HCT116 (cell line): ENCODE measurements around the gene SLC41A2. TPM values are rescaled to one million over a fixed set of nuclear protein-coding genes. Genes with fewer than 3 reads are reported as not detected.

Source experiments
- ATAC-seq: fragments of 200-7000 bp; cut with Tn5 transposase; 2 replicates; pipeline ENCODE4 v1.9.1; 2020; ENCODE audit warnings: mild to moderate bottlenecking, moderate library complexity
- BruUV-seq: library from RNA; stranded (reverse); fragments of 400-500 nt; replicated peaks from 2 replicates; lab custom pipeline; 2021; lab: Mats Ljungman, UMichigan
- CTCF ChIA-PET: fragments of 300-600 bp; sonication (Branson Sonifier 250); formaldehyde crosslinking; loops from one replicate; lab custom pipeline; 2021; ENCODE audit warnings: antibody characterized with exemption; lab: Charles Lee
- POLR2A ChIA-PET: fragments of 300-600, 350-600 bp; sonication (Branson Sonifier 250); formaldehyde crosslinking; loops from one replicate; lab custom pipeline; 2021; ENCODE audit warnings: antibody characterized with exemption; lab: Charles Lee
- RAD21 ChIA-PET, 2 experiments: fragments of 300-600 bp; sonication (Branson Sonifier 250); formaldehyde crosslinking; loops; one replicate each; lab custom pipeline; 2023; ENCODE audit warnings: low total read pairs in 2 of 2; ENCODE audit not compliant: uncharacterized antibody in 2 of 2, unreplicated experiment in 2 of 2, low non-redundant PET in 1 of 2; lab: Charles Lee
- DNase-seq: peaks from one replicate; pipeline ENCODE4 v3.0.0-alpha.2; 2010; ENCODE audit warnings: low read depth, low spot score
- H2AFZ ChIP-seq: fragments of 200-600 bp; shearing (Covaris generic), sonication (generic); 2 replicates; pipeline ENCODE4 v1.6.1; 2017; ENCODE audit warnings: low read depth, mixed run types, mixed read lengths, antibody characterized with exemption, low read length; ENCODE audit not compliant: poor library complexity, severe bottlenecking
- H3K27ac ChIP-seq: 2 replicates; pipeline ENCODE4 v1.5.1; 2012; ENCODE audit warnings: low read depth, low read length
- H3K27me3 ChIP-seq: fragments of 200-600 bp; sonication (generic); 2 replicates; pipeline ENCODE4 v1.6.1; 2016; ENCODE audit warnings: mixed run types, low read length, mixed read lengths; ENCODE audit not compliant: insufficient read depth
- H3K36me3 ChIP-seq, 2 experiments: fragments of 200-500 bp in 1 of 2; fragments of 200-600 bp in 1 of 2; sonication (Bioruptor generic) in 1 of 2; sonication (generic) in 1 of 2; 2 replicates each; pipeline versions ENCODE4 v1.5.1 to v1.6.1; 2014 to 2016; ENCODE audit warnings: low read length in 2 of 2, inconsistent platforms in 1 of 2, mixed read lengths in 1 of 2, mixed run types in 1 of 2; ENCODE audit not compliant: insufficient read depth in 2 of 2, control insufficient read depth in 1 of 2
- H3K4me1 ChIP-seq, 2 experiments: fragments of 200-600 bp in 1 of 2; sonication (generic) in 1 of 2; 2 replicates each; pipeline versions ENCODE4 v1.5.1 to v1.6.1; 2012 to 2017; ENCODE audit warnings: low read length in 2 of 2, inconsistent platforms in 1 of 2, mild to moderate bottlenecking in 1 of 2, mixed read lengths in 1 of 2, mixed run types in 1 of 2, moderate library complexity in 1 of 2; ENCODE audit not compliant: insufficient read depth in 2 of 2, control insufficient read depth in 1 of 2
- H3K4me2 ChIP-seq: fragments of 200-600 bp; sonication (generic); 2 replicates; pipeline ENCODE4 v1.6.1; 2017; ENCODE audit warnings: mixed run types, low read length, mixed read lengths
- H3K4me3 ChIP-seq, 2 experiments: fragments of 200-600 bp in 1 of 2; sonication (generic) in 1 of 2; replicated peaks in 1 of 2; 2 replicates each; pipeline ENCODE4 v1.5.1; 2011 to 2016; ENCODE audit warnings: low read length in 2 of 2, control low read depth in 1 of 2, low read depth in 1 of 2, mild to moderate bottlenecking in 1 of 2, mixed read lengths in 1 of 2, mixed run types in 1 of 2
- H3K79me2 ChIP-seq: fragments of 200-600 bp; sonication (generic); 2 replicates; pipeline ENCODE4 v1.6.1; 2017; ENCODE audit warnings: mild to moderate bottlenecking, mixed run types, low read length, moderate library complexity, mixed read lengths; ENCODE audit not compliant: insufficient read depth
- H3K9ac ChIP-seq: fragments of 200-600 bp; sonication (generic); 2 replicates; pipeline ENCODE4 v1.6.1; 2016; ENCODE audit warnings: low read length, mixed read lengths
- H3K9me2 ChIP-seq: fragments of 200-600 bp; sonication (generic), shearing (Covaris generic); 2 replicates; pipeline ENCODE4 v1.6.1; 2017; ENCODE audit warnings: mixed run types, mild to moderate bottlenecking, moderate library complexity; ENCODE audit not compliant: insufficient read depth
- H3K9me3 ChIP-seq, 2 experiments: fragments of 200-500 bp in 1 of 2; fragments of 200-600 bp in 1 of 2; sonication (Bioruptor generic) in 1 of 2; sonication (generic) in 1 of 2; 2 replicates each; pipeline ENCODE4 v1.6.1; 2014 to 2017; ENCODE audit warnings: low read length in 2 of 2, mixed read lengths in 2 of 2, inconsistent platforms in 1 of 2, low read depth in 1 of 2, mild to moderate bottlenecking in 1 of 2, mixed run types in 1 of 2, moderate library complexity in 1 of 2; ENCODE audit not compliant: control insufficient read depth in 1 of 2, insufficient read depth in 1 of 2
- H4K20me1 ChIP-seq: fragments of 200-600 bp; sonication (generic), shearing (Covaris generic); 2 replicates; pipeline ENCODE4 v1.6.1; 2017; ENCODE audit warnings: mixed run types, mild to moderate bottlenecking, moderate library complexity; ENCODE audit not compliant: insufficient read depth
- ATF3 ChIP-seq: IDR thresholded peaks from 2 replicates; pipeline ENCODE4 v1.6.1; 2012
- CEBPB ChIP-seq: IDR thresholded peaks from 2 replicates; pipeline ENCODE4 v1.6.1; 2012; ENCODE audit warnings: low read depth
- CTCF ChIP-seq, 3 experiments: fragments of 200-600 bp in 1 of 3; sonication (generic) in 1 of 3; IDR thresholded peaks in 2 of 3; conservative IDR thresholded peaks in 1 of 3; 2 replicates each; pipeline ENCODE4 v1.5.1; 2012 to 2017; ENCODE audit warnings: low read depth in 2 of 3, low read length in 2 of 3, antibody characterized with exemption in 1 of 3, borderline replicate concordance in 1 of 3, control low read depth in 1 of 3, mild to moderate bottlenecking in 1 of 3, mixed read lengths in 1 of 3, mixed run types in 1 of 3, moderate library complexity in 1 of 3; ENCODE audit not compliant: insufficient read depth in 1 of 3
- ELF1 ChIP-seq: IDR thresholded peaks from 2 replicates; pipeline ENCODE4 v1.6.1; 2012; ENCODE audit warnings: low read depth, borderline replicate concordance
- EZH2phosphoT487 ChIP-seq: fragments of 200-600 bp; IDR thresholded peaks from 2 replicates; pipeline ENCODE4 v1.6.1; 2018; ENCODE audit warnings: antibody characterized with exemption, borderline replicate concordance
- FOSL1 ChIP-seq: IDR thresholded peaks from 2 replicates; pipeline ENCODE4 v1.6.1; 2012; ENCODE audit warnings: low read depth
- JUND ChIP-seq: IDR thresholded peaks from 2 replicates; pipeline ENCODE4 v1.6.1; 2012
- POLR2A ChIP-seq: IDR thresholded peaks from 2 replicates; pipeline ENCODE4 v1.7.0; 2011; ENCODE audit warnings: borderline replicate concordance; ENCODE audit not compliant: insufficient read depth, insufficient read length; ENCODE audit errors: extremely low read depth
- SRF ChIP-seq: IDR thresholded peaks from 2 replicates; pipeline ENCODE4 v1.6.1; 2012; ENCODE audit warnings: low read depth
- TCF7L2 ChIP-seq: IDR thresholded peaks from 2 replicates; pipeline ENCODE4 v1.7.0; 2011; ENCODE audit warnings: borderline replicate concordance, inconsistent platforms; ENCODE audit not compliant: insufficient read depth, insufficient read length; ENCODE audit errors: extremely low read depth
- YY1 ChIP-seq: IDR thresholded peaks from 2 replicates; pipeline ENCODE4 v1.6.1; 2011; ENCODE audit warnings: low read length, low read depth, moderate library complexity, mild to moderate bottlenecking; ENCODE audit not compliant: insufficient replicate concordance; ENCODE audit errors: extremely low read depth
- ZFX ChIP-seq: fragments of 450-650 bp; IDR thresholded peaks from 2 replicates; pipeline ENCODE4 v1.6.1; 2017
- ZNF274 ChIP-seq: fragments of 200-500 bp; sonication (Bioruptor generic); IDR thresholded peaks from 2 replicates; pipeline ENCODE4 v1.6.1; 2014; ENCODE audit warnings: mild to moderate bottlenecking, low read depth, low read length, inconsistent platforms
- intact Hi-C: fragments of 100-400 bp; cut with micrococcal nuclease; formaldehyde crosslinking; loops from 2 replicates; pipeline ENCODE4 v1.10.0; 2022
- total RNA-seq: library from RNA; stranded (reverse); gene quantifications from one replicate; pipeline ENCODE4 v1.2.1, GENCODE V29; 2021; ENCODE audit not compliant: unreplicated experiment
- TF ChIP-seq, protein P1 (sequence below): IDR thresholded peaks from 2 replicates; pipeline ENCODE4 v1.6.1; 2012
- TF ChIP-seq, protein P2 (sequence below): IDR thresholded peaks from 2 replicates; pipeline ENCODE4 v1.6.1; 2012; ENCODE audit warnings: low read depth

Gene SLC41A2
- total RNA-seq, 1 experiment from 2014 or later: 12.5 TPM

DNA sequence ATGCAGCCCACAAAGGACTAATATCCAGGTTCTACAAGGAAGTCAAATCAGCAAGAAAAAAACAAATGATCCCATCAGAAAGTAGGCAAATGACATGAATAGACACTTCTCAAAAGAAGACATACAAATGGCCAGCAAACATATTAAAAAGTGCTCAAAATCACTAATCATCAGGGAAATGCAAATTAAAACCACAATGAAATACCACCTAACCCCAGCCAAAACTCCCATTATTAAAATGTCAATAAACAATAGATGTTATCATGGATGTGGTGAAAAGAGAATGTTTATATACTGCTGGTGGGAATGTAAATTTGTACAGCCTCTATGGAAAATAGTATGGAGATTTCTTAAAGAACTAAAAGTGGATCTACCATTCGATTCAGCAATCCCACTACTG, 25.0 kb downstream of the SLC41A2 start:
- H3K9ac ChIP-seq: no peak overlapping the region
- ChIA-PET CTCF (no interaction called here), RAD21 (no interaction called here), POLR2A (no interaction called here)
- no peak for DNase-seq
- H3K9me2 ChIP-seq: no peaks in the 10 kb centered on the region
- H4K20me1 ChIP-seq: no peaks in the 10 kb centered on the region
- no peaks in the 10 kb centered on the region for H3K9me3 ChIP-seq
- no peaks in the 10 kb centered on the region for H3K27me3 ChIP-seq
- no TSS peak for BruUV-seq
- no peak for ATAC-seq
- intact Hi-C loops: no loop called here
- H3K79me2 ChIP-seq: no peaks in the 10 kb centered on the region
- H3K4me3 ChIP-seq: no peak overlapping the region
- H2AFZ ChIP-seq: no peak overlapping the region
- no peak overlapping the region for H3K4me2 ChIP-seq
- no peaks in the 10 kb centered on the region for H3K4me1 ChIP-seq
- no peak for TF ChIP-seq ELF1
- TF ChIP-seq, protein P1, sequence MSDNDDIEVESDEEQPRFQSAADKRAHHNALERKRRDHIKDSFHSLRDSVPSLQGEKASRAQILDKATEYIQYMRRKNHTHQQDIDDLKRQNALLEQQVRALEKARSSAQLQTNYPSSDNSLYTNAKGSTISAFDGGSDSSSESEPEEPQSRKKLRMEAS: no peak
- no peak for TF ChIP-seq EZH2phosphoT487
- TF ChIP-seq ZFX: no peak
- no peak for TF ChIP-seq FOSL1
- no peak for TF ChIP-seq SRF
- TF ChIP-seq YY1: no peak
- no peak for TF ChIP-seq ATF3
- TF ChIP-seq, protein P2, sequence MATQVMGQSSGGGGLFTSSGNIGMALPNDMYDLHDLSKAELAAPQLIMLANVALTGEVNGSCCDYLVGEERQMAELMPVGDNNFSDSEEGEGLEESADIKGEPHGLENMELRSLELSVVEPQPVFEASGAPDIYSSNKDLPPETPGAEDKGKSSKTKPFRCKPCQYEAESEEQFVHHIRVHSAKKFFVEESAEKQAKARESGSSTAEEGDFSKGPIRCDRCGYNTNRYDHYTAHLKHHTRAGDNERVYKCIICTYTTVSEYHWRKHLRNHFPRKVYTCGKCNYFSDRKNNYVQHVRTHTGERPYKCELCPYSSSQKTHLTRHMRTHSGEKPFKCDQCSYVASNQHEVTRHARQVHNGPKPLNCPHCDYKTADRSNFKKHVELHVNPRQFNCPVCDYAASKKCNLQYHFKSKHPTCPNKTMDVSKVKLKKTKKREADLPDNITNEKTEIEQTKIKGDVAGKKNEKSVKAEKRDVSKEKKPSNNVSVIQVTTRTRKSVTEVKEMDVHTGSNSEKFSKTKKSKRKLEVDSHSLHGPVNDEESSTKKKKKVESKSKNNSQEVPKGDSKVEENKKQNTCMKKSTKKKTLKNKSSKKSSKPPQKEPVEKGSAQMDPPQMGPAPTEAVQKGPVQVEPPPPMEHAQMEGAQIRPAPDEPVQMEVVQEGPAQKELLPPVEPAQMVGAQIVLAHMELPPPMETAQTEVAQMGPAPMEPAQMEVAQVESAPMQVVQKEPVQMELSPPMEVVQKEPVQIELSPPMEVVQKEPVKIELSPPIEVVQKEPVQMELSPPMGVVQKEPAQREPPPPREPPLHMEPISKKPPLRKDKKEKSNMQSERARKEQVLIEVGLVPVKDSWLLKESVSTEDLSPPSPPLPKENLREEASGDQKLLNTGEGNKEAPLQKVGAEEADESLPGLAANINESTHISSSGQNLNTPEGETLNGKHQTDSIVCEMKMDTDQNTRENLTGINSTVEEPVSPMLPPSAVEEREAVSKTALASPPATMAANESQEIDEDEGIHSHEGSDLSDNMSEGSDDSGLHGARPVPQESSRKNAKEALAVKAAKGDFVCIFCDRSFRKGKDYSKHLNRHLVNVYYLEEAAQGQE: no peak
- TF ChIP-seq CEBPB: no peak
- TF ChIP-seq ZNF274: no peak
- no peak for TF ChIP-seq JUND
- TF ChIP-seq TCF7L2: no peak
- no peak for TF ChIP-seq CTCF (IDR thresholded peaks at IDR 0.05 in 2 of 3, conservative IDR thresholded peaks at IDR 0.05 in 1 of 3; ENCODE audit: borderline replicate concordance in 1 of 3, insufficient read depth in 1 of 3, low read depth in 2 of 3, low read length in 2 of 3)
- no peak for TF ChIP-seq POLR2A
- no peak overlapping the region for H3K27ac ChIP-seq
- H3K36me3 ChIP-seq: no peaks in the 10 kb centered on the region
